CD4-positive, CD25-positive, alpha-beta regulatory T cell (primary cell): ENCODE results near the gene ELL. TPM values are rescaled to one million over a fixed set of nuclear protein-coding genes. Genes with fewer than 3 reads are reported as not detected.
"Not testable (repeated sequence)": the region's sequence is repeated elsewhere in the genome, so short reads cannot be mapped to it uniquely, and the experiment has no call there.

Source experiments
- ATAC-seq, 2 donors: fragments of 150-1000 bp; cut with Tn5 transposase; one replicate each; pipeline ENCODE4 v1.10.0; 2021; ENCODE audit warnings: low read depth in 2 of 2, moderate number of reproducible peaks in 2 of 2, moderate library complexity in 1 of 2
- DNase-seq, 3 donors: peaks; one replicate each; pipeline versions ENCODE4 v3.0.0 to v3.0.0-alpha.2; 2012 to 2022; ENCODE audit warnings: mixed read lengths in 1 of 3
- H3K27ac ChIP-seq: one replicate; pipeline ENCODE4 v1.7.0; 2013; ENCODE audit warnings: mild to moderate bottlenecking, low read length; ENCODE audit not compliant: insufficient read depth, poor library complexity, severe bottlenecking
- H3K27me3 ChIP-seq: one replicate; pipeline ENCODE4 v1.7.0; 2013; ENCODE audit warnings: low read length; ENCODE audit not compliant: control insufficient read depth, insufficient read depth
- H3K36me3 ChIP-seq: one replicate; pipeline ENCODE4 v1.7.0; 2013; ENCODE audit warnings: mild to moderate bottlenecking, low read length, moderate library complexity; ENCODE audit not compliant: control insufficient read depth, insufficient read depth
- H3K4me1 ChIP-seq: 2 replicates; pipeline ENCODE4 v1.7.0; 2013; ENCODE audit warnings: mild to moderate bottlenecking, low read length; ENCODE audit not compliant: insufficient read depth, control insufficient read depth, poor library complexity, severe bottlenecking
- H3K4me3 ChIP-seq: one replicate; pipeline ENCODE4 v1.7.0; 2013; ENCODE audit warnings: low read depth, mild to moderate bottlenecking, low read length, moderate library complexity
- H3K9me3 ChIP-seq, 2 experiments: 1 replicate in 1 of 2; 2 replicates in 1 of 2; pipeline ENCODE4 v1.7.0; 2013; ENCODE audit warnings: low read length in 2 of 2, mild to moderate bottlenecking in 1 of 2, moderate library complexity in 1 of 2; ENCODE audit not compliant: control insufficient read depth in 2 of 2
- H3K27ac Mint-ChIP-seq, 3 donors: one replicate each; pipeline ENCODE4 v1.8.0; 2020 to 2022; ENCODE audit warnings: mild to moderate bottlenecking in 3 of 3, mixed read lengths in 3 of 3, moderate library complexity in 2 of 3
- H3K27me3 Mint-ChIP-seq: one replicate; pipeline ENCODE4 v1.8.0; 2022; ENCODE audit warnings: mild to moderate bottlenecking, mixed read lengths
- H3K36me3 Mint-ChIP-seq: one replicate; pipeline ENCODE4 v1.8.0; 2020; ENCODE audit warnings: mixed read lengths
- H3K4me1 Mint-ChIP-seq, 4 donors: one replicate each; pipeline ENCODE4 v1.8.0; 2020 to 2022; ENCODE audit warnings: mixed read lengths in 4 of 4, mild to moderate bottlenecking in 1 of 4
- H3K4me3 Mint-ChIP-seq, 4 donors: one replicate each; pipeline ENCODE4 v1.8.0; 2020 to 2022; ENCODE audit warnings: mild to moderate bottlenecking in 4 of 4, mixed read lengths in 4 of 4, moderate library complexity in 3 of 4
- H3K9me3 Mint-ChIP-seq, 7 donors: one replicate each; pipeline ENCODE4 v1.8.0; 2020 to 2022; ENCODE audit warnings: mixed read lengths in 7 of 7, mild to moderate bottlenecking in 3 of 7, moderate library complexity in 2 of 7
- polyA plus RNA-seq, 4 donors: library from polyadenylated mRNA; unstranded; fragments of 300-500 nt; fragmentation: Illumina TruSeq; gene quantifications; one replicate each; pipeline ENCODE4 v1.2.3, GENCODE V29; 2021
- total RNA-seq: library from RNA; stranded (reverse); gene quantifications from one replicate; pipeline ENCODE4 v1.2.3, GENCODE V29; 2022

The ELL gene
- total and polyA plus RNA-seq, 5 donors from 2014 or later, result 7.7 to 53.6 (median 10.0) TPM

DNA sequence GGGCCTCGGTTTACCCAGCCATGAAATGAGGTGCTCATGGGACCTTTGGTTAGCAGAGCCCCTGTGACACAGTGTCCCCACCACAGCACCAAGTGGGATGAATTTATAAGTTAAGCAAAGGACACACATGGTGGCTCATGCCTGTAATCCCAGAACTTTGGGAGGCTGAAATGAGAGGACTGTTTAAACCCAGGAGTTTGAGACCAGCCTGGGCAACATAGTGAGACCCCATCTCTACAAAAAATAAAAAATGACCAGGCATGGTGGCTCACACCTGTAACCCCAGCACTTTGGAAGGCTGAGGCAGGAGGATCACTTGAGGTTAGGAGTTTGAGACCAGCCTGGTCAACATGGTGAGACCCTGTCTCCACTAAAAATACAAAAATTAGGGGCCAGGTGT lies 18.3 kb upstream of the ELL start:
- H3K4me1 ChIP-seq, result peaks cover 18% of the 10 kb centered on the region
- Mint-ChIP-seq H3K4me3 (peak overlapping the region in 2 of 4 donors; percentile 35 to 86), H3K4me1 (peaks cover 0 to 38% (median 19%) of the 10 kb centered on the region in 4 donors)
- H3K9me3 Mint-ChIP-seq, ATAC-seq, H3K27me3 Mint-ChIP-seq, H3K36me3 Mint-ChIP-seq, H3K9me3 ChIP-seq, H3K4me3 ChIP-seq, DNase-seq, H3K27me3 ChIP-seq, H3K27ac Mint-ChIP-seq: not testable (repeated sequence)
- H3K27ac ChIP-seq, result peak overlapping the region; percentile 5
- peaks cover 42% of the 10 kb centered on the region for H3K36me3 ChIP-seq

DNA sequence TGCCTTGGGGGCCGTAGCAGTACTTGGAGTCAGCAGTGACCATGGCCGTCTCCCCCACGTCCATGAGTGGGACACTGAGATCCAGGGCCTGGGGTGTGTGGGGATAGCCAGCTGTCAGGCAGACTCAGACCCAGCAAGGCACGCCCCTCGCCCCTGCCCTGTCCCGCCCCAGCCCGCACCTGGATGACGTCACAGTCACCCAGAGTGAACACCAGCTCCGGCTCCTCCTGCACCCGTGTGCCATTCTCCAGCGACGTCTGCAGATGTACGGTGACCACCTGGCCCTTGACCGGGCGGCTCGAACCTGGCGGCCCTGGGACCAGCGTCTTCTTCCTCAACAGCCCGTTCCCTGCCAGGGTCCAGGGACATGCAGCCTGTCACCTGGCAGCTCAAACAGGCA lies 17.5 kb upstream of the ELL start:
- no peaks in the 10 kb centered on the region for H3K9me3 ChIP-seq
- H3K4me3 ChIP-seq, result no peak overlapping the region
- H3K27me3 ChIP-seq, result no peaks in the 10 kb centered on the region
- DNase-seq (no peak), ATAC-seq (no peak)
- Mint-ChIP-seq H3K4me1 (peaks cover 0 to 34% (median 20%) of the 10 kb centered on the region in 4 donors), H3K36me3 (peaks cover 10% of the 10 kb centered on the region), H3K27me3 (no peaks in the 10 kb centered on the region), H3K9me3 (no peaks in the 10 kb centered on the region), H3K27ac (no peak overlapping the region), H3K4me3 (no peak overlapping the region)
- H3K27ac ChIP-seq, result no peak overlapping the region
- H3K36me3 ChIP-seq, result peaks cover 42% of the 10 kb centered on the region
- H3K4me1 ChIP-seq, result peaks cover 18% of the 10 kb centered on the region

DNA sequence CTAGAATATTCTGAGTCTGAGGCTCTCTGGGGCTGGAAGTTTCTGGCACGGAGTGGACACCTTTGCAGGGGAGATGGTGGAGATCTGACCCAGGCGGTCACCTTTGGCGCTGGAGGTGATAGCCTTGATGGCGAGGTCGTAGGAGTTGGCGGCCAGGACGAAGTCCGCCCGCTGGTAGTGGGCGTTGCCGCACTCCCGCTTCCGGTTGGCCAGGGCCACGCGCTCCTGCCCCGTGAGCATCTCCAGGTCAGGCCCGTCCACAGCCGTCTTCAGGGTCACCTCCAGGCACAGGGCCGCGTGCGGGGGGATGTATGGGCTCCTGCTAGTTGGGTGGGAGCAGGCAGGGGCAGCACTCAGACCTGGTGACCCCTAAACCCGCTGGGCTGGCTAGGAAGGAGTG lies 16.2 kb upstream of the ELL start:
- H3K4me1 ChIP-seq, result peaks cover 12% of the 10 kb centered on the region
- Mint-ChIP-seq H3K36me3 (peaks cover 12% of the 10 kb centered on the region), H3K27ac (no peak overlapping the region), H3K4me1 (peaks cover 0 to 27% (median 13%) of the 10 kb centered on the region in 4 donors), H3K9me3 (no peaks in the 10 kb centered on the region), H3K4me3 (no peak overlapping the region), H3K27me3 (no peaks in the 10 kb centered on the region)
- peaks cover 44% of the 10 kb centered on the region for H3K36me3 ChIP-seq
- H3K4me3 ChIP-seq, result no peak overlapping the region
- H3K27ac ChIP-seq, result no peak overlapping the region
- H3K27me3 ChIP-seq, result no peaks in the 10 kb centered on the region
- no peaks in the 10 kb centered on the region for H3K9me3 ChIP-seq
- no peak for ATAC-seq
- no peak for DNase-seq

DNA sequence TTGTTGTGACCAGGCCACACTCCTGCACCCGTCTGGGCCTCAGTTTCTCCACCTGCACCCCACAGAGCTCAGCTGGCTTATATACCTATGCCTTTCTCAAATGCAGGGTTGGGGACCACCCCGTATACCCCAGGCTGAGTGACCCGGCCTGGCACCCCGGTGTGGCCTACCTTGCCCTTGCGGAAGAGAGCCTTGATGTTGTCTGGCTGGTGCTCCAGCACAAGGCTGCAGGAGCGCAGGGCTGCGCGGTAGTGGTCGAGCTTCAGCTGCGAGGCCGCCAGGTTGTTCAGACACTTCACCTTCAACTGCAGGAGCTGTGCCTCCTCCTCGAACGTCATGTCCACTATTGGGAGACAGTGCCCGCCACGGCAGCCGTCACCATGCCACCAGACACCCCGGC lies 15.6 kb upstream of the ELL start:
- H3K4me1 Mint-ChIP-seq, result peaks cover 0 to 26% (median 12%) of the 10 kb centered on the region in 4 donors
- H3K4me3 Mint-ChIP-seq, result no peak overlapping the region
- H3K27ac Mint-ChIP-seq, result no peak overlapping the region
- Histone ChIP-seq H3K4me1 (peaks cover 9% of the 10 kb centered on the region), H3K9me3 (no peaks in the 10 kb centered on the region), H3K36me3 (peaks cover 50% of the 10 kb centered on the region), H3K4me3 (no peak overlapping the region), H3K27ac (no peak overlapping the region), H3K27me3 (no peaks in the 10 kb centered on the region)
- DNase-seq, result no peak
- peaks cover 14% of the 10 kb centered on the region for H3K36me3 Mint-ChIP-seq
- H3K9me3 Mint-ChIP-seq, result no peaks in the 10 kb centered on the region
- no peak for ATAC-seq
- H3K27me3 Mint-ChIP-seq, result no peaks in the 10 kb centered on the region

DNA sequence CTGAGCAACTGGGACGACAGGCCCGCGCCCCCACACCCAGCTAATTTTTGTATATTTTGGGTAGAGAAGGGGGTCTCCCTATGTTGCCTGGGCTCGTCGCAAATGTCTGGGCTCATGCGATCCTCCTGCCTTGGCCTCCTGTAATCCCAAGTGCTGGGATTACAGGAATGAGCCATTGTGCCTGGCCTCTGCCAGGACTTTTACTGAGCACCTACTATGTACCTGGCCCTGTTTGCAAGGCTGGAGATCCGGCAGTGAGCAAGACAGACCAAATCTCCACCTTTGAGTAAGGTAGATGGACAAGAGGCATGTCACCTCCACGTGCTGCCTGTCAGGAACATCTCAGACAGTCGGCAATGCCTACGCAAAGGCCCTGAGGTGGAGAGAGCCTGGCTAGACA lies 14.6 kb upstream of the ELL start:
- H3K36me3 Mint-ChIP-seq, result peaks cover 17% of the 10 kb centered on the region
- peak overlapping the region in 1 of 3 donors; percentile 19 for H3K27ac Mint-ChIP-seq
- no peak for DNase-seq
- no peaks in the 10 kb centered on the region for H3K27me3 ChIP-seq
- ATAC-seq, result no peak
- no peak overlapping the region for H3K27ac ChIP-seq
- H3K9me3 ChIP-seq, result no peaks in the 10 kb centered on the region
- H3K27me3 Mint-ChIP-seq, result no peaks in the 10 kb centered on the region
- H3K36me3 ChIP-seq, result peaks cover 51% of the 10 kb centered on the region
- no peaks in the 10 kb centered on the region for H3K9me3 Mint-ChIP-seq
- H3K4me3 Mint-ChIP-seq, result peak overlapping the region in 2 of 4 donors; percentile 6 to 58
- no peak overlapping the region for H3K4me3 ChIP-seq
- H3K4me1 ChIP-seq, result no peaks in the 10 kb centered on the region
- peaks cover 0 to 21% (median 7%) of the 10 kb centered on the region in 4 donors for H3K4me1 Mint-ChIP-seq

DNA sequence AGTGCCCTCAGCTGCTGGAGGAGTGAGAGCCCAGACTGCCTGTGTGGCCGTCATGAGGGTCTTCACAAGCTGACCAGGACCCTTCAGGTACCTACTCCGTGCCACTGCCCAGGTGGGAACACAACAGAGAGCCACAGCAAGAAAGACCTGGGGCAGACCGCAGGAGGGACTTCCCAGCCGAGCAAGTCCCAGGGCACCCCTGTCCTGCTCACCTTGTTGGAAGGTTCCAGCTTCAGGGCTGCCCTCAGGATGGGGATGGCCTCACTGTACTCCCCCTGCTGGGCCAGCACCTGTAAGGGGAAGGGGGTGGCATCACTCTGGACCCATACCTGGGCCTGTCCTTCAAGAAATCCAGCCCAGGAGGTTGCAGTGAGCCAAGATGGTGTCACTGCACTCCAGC lies 11.2 kb upstream of the ELL start:
- Mint-ChIP-seq H3K4me3 (no peak overlapping the region), H3K36me3 (peaks cover 14% of the 10 kb centered on the region), H3K27ac (no peak overlapping the region), H3K4me1 (peaks cover 0 to 7% (median 5%) of the 10 kb centered on the region in 4 donors), H3K27me3 (no peaks in the 10 kb centered on the region), H3K9me3 (no peaks in the 10 kb centered on the region)
- ATAC-seq (no peak), DNase-seq (no peak)
- Histone ChIP-seq H3K4me1 (no peaks in the 10 kb centered on the region), H3K27ac (no peak overlapping the region), H3K27me3 (no peaks in the 10 kb centered on the region), H3K4me3 (no peak overlapping the region), H3K36me3 (peaks cover 36% of the 10 kb centered on the region), H3K9me3 (no peaks in the 10 kb centered on the region)

DNA sequence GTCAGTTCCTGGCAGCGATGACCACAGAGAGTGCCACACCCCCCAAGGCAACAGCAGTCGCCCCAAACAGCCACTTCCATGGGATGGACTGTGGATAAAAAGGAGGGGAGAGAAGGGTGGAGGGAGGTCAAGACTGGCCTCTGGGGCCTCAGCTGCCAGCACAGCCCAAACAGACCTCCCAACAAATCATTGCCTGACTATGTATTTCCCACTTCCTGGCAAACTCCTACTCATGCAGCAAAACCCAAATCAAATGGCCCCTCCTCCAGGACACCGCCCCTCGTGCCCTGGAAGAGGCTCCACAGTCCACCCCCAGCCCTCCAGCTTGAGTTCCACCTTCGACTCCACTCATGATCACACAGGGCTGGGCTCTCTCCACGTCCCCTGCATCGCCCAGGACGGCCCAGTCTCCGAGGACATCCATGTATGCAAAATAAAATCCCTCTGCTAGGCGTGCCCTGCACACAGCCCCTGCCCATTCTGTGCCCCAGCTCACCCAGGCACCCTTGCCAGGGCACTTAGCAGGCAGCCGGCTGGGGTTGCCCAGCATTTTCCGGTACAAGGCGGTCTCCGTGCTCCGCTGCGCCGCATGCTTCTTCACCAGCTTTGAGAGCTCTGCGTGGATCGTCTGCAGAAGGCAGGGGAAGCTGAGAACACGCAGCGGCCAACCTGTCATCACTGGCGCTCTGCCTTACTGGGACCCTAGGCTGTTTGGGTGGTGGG lies 10.5 kb upstream of the ELL start:
- peaks cover 14% of the 10 kb centered on the region for H3K36me3 Mint-ChIP-seq
- DNase-seq (no peak), ATAC-seq (no peak)
- H3K27ac Mint-ChIP-seq, result no peak overlapping the region
- H3K4me1 Mint-ChIP-seq, result peaks cover 0 to 7% (median 5%) of the 10 kb centered on the region in 4 donors
- peaks cover 30% of the 10 kb centered on the region for H3K36me3 ChIP-seq
- H3K27me3 Mint-ChIP-seq, result no peaks in the 10 kb centered on the region
- H3K4me1 ChIP-seq, result no peaks in the 10 kb centered on the region
- no peak overlapping the region for H3K27ac ChIP-seq
- no peaks in the 10 kb centered on the region for H3K9me3 ChIP-seq
- no peak overlapping the region for H3K4me3 ChIP-seq
- no peaks in the 10 kb centered on the region for H3K9me3 Mint-ChIP-seq
- H3K4me3 Mint-ChIP-seq, result no peak overlapping the region
- no peaks in the 10 kb centered on the region for H3K27me3 ChIP-seq

DNA sequence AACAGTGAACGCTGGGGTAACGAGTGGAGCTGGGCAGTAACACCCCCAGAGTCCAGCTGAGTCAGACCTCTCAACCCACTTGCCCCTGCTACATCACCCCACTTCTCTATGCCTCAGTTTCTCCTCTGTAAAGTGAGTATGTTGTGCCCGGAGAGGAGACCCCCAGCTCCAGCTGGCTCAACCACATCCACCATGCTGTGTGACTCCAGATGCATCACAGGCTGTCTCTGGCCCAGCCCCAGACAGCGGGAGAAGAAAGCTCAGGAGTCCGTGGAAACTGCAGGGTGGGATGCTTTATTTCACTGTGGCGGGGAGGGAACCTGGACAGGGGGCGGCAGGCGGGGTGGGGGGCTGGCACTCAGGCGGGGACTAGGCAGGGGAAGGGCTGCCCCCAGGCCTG lies 9.6 kb upstream of the ELL start:
- no peak overlapping the region for H3K27ac Mint-ChIP-seq
- Histone ChIP-seq H3K36me3 (peaks cover 22% of the 10 kb centered on the region), H3K27ac (no peak overlapping the region), H3K27me3 (no peaks in the 10 kb centered on the region), H3K4me1 (no peaks in the 10 kb centered on the region), H3K4me3 (no peak overlapping the region), H3K9me3 (no peaks in the 10 kb centered on the region)
- no peaks in the 10 kb centered on the region for H3K27me3 Mint-ChIP-seq
- H3K4me1 Mint-ChIP-seq, result peaks cover 0 to 4% (median 2%) of the 10 kb centered on the region in 4 donors
- peaks cover 10% of the 10 kb centered on the region for H3K36me3 Mint-ChIP-seq
- H3K4me3 Mint-ChIP-seq, result no peak overlapping the region
- DNase-seq (no peak), ATAC-seq (no peak)
- H3K9me3 Mint-ChIP-seq, result no peaks in the 10 kb centered on the region
